HG03060 (cell line): ENCODE results near the gene ERN1.

Experiments
- ATAC-seq: cut with Tn5 transposase; IDR thresholded peaks from one replicate; pipeline ENCODE4 v1.9.1; 2021; ENCODE audit warnings: low read depth, moderate number of reproducible peaks; ENCODE audit not compliant: unreplicated experiment

The ERN1 gene

DNA sequence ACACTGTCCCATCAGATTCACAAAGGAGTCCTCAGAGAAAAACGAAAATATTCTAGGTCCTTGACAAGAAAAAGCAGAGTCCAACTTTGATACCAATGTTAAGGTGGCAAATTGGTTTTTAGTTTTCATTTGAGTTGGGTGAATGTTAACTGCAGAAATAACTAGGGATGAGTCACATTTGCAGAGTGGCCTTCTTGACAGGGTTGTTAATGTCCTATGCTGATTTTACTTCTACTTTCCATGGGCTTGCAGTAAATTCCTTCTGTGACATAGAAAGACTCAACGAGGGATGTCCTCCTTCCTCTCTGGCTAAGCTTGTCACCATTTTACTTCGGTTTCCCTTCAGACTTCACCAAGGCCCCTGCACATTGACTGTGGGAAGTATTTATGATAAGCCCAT is 62.3 kb downstream of the ERN1 start:
- no peak for ATAC-seq

DNA sequence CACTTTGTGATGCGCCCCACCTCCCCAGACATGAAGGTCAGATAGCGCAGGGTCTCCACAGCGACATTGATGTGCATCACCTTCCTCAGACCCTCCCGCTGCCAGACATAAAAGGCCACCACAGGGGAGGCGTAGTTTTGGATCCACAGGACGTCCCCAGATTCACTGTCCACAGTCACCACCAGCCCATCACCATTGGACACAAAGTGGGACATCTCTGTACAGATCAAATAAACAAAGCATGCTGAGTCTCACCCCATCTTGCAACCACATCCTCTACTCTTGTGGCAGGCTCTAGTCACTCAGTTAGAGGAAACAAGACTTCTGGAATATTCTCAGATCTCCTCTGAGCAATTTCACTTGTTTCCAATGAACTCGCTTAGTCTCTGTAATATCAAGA is 63.2 kb downstream of the ERN1 start:
- ATAC-seq: no peak

DNA sequence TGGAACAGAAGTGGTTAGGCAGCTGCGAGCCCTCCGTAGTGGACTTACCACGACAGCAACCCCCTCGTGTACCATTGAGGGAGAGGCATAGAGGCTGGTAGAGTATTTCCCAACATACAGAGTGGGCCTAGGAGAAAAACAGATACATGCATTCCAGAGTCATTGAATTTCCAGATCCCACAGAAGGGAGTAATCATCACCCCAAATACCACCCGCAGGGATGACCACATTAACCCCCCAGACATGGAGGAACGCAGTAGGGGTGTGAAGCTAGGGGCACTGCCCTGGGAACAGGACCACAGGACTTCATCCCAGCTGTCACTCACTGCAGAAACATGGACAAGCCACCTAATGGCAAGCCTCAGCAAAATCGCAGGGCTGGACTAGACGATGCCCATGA is 64.8 kb downstream of the ERN1 start:
- ATAC-seq: no peak

GRCh38 chr17:64064331-64064730 is 65.6 kb downstream of the ERN1 start:
- ATAC-seq: no peak

- no peak for ATAC-seq
Observed at GRCh38 chr17:64063766-64064224, 66.1 kb downstream of the ERN1 start.

DNA sequence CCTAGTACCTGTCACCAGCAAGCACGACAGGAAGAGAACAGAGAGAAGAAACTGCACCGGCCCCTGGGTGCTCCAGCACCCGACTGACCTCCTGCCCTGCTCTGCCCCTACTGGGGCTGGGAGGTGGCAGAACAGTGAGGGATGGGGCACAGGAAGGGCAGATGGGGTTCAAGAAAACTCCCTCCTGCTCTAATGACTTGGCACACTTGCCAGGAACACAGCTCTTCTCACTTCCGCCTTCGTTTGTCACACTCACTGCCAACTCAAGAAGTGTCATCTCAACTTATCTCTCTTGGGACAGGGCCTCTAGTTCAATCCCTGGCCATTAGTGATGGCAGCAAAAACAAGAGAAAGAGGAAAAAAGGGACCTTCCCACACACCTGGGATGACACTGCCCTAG is 66.9 kb downstream of the ERN1 start:
- no peak for ATAC-seq

DNA sequence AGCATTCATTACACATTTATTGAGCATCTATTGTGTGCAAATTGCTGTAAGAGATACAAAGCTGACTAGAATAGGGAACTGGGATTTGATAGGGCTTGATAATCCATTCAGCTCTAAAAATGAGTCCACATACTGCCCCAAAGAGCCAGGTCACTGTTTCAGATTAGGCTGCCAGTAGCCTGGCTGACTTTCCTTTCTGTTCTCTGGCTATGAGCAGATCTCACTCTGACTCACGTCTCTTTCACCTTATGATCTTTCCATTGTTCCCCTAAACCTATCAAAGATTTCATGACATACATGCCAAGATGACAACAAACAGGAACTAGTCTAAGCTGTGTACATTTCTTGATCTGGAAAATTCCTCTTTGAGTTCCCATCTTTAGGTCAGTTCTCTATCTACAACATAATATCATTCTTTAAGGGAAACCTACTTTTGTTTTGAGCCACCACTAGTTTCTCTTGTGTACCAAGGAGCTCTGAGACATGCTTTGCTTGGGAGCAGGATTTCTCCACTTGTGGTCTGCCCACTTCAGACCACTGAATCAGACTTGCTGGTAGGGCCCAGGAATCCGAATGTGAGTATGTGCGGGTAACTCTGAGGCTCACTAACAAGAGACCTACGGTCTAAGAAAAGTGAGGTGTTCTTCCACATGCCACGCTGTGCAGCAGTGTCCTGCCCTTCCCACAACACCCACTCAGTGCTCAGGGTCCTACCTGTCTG is 68.6 kb downstream of the ERN1 start:
- ATAC-seq: peak; percentile 34

DNA sequence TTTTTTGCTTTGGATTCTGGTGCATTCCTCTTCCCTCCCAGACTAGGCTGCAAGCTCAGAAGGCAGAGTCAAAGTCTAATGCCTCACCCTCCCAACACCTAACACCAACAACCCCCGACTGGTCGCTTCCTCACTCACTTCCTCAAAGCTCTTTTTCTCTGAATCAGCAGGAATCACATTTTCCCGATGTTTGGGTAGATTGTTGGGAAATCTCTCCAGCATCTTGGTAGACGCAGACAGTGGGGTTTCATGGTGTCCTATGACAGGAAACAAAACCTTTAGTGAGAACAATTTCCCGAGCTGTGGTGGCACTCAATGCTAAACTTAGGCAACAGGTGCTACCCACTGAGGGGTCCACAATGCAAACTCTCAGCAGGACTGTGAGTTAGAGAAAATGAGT is 69.6 kb downstream of the ERN1 start:
- ATAC-seq: no peak

DNA sequence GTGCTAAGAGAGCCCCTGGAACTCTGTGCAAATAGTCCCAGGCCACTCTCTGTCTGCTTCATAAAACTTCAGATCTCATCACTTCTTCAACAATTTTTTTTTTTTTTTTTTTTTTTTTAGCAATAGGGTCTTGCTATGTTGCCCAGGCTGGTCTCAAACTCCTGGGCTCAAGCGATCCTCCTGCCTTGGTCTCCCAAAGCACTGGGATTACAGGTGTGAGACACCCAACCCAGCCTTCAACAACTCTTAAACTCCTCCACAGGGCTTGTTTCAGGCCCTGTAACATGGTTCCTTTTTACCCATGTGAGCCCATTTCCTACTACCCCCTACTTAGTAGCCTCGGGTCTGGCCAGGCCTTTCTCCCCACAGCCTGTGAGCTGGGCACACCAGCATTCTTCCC is 70.2 kb downstream of the ERN1 start:
- no peak for ATAC-seq

GRCh38 chr17:64058621-64059020 is 71.3 kb downstream of the ERN1 start:
- ATAC-seq: no peak

- ATAC-seq: no peak
Observed at GRCh38 chr17:64057701-64058263, 72.2 kb downstream of the ERN1 start.

GRCh38 chr17:64056269-64057005 is 73.5 kb downstream of the ERN1 start:
- peak; percentile 42 for ATAC-seq

DNA sequence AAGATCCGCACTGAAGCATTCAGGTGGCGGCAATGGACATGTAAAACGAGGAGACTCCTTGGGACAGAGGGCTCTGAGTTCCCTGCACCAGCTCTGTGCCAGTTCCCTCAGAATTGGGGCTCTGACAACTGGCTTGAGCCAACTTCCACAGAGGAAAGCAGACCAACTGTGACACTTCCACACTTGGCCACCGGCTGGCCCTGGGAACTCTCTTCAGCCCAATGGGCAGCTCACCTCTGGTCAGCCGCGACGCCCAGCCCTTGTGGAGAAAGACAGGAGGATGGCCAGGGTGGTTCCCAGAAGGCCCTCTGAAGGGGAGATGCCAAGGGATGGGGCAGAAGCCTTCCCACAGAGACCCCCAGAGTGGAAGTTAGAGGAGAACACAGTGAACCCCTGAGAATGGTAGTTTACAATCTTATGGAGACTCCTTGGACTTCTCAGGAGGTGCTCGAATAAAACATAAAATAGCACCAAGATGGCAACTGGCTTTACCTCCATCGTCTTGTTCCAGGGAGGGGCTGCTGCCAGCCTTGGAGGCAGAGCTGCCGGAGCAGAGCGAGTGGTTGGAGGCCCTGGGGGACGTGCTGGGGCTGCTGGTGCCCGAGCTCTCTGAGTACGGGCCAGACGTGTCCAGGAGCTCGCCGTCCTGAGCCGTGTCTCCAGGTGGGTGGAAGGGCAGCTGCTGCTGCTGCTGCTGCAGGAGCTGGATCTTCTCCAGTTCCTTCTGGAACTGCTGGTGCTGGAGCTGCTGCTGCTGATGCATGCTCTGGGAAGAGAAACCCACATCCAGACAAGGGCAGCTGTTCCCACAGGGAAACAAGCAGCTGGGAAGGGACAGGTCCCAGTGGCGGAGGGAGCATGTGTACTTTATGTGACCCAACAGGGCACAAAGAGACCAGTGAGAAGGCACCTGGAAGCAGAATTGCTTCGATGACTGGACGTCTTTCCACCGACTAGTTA is 74.5 kb downstream of the ERN1 start:
- no peak for ATAC-seq

DNA sequence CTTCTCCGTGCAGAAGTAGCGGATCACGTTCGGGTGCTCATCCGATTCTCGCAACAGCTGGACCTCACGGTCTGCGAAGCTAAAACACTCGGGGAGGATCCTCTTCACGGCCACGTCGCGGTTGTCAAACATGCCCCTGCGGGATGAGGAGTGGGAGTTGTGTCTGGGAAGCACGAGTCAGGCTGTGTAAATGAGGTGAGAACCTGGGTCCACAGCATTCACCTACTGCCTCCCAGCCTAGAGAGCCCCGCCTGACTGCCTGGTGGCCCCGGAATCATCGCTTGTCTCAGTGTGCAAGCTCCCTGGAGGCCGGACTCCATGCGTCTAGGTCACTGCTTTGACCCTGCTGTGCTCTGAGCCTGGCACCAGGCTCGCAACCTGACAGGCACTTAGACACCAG is 75.6 kb downstream of the ERN1 start:
- no peak for ATAC-seq

GRCh38 chr17:64053101-64053500 is 76.8 kb downstream of the ERN1 start:
- ATAC-seq: no peak

DNA sequence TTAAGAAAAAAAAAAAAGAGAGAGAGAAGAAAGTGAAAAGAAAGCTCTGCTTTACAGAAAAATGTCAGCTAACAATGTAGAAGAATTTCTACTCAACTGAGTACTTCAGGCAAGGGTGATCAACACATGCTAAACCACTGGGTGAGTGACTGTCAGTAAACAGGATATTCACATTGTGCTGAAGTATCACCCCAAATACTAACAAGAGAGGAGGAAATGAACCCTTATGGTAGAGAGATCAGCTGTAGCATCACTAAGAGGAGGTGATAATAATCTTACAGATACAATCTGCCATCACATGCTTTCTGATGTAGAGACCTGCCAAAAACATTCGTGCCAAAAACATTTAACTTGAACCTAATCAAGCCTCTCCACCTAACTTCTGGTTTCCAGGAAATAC is 78.8 kb downstream of the ERN1 start:
- no peak for ATAC-seq

- ATAC-seq: no peak
Observed at GRCh38 chr17:64048805-64049204, 81.1 kb downstream of the ERN1 start.

DNA sequence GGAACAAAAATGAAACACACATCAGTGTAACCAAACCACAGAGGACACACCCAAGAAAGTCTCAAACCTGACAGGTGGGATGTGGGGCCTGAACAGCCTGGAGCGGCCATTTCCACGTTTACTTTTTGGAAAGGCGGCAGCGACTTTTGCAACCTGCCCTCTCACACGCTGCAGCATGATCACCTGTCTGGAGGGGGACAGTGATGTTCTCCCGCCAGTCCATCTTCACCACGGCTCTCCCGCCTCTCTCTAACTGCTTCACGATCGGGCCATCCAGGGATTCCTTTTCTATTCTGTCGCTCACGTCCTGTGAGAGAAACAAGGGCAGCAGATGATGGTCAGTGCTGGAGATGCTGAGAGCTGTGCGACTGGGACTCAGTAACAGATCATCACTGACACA is 84.8 kb downstream of the ERN1 start:
- no peak for ATAC-seq

DNA sequence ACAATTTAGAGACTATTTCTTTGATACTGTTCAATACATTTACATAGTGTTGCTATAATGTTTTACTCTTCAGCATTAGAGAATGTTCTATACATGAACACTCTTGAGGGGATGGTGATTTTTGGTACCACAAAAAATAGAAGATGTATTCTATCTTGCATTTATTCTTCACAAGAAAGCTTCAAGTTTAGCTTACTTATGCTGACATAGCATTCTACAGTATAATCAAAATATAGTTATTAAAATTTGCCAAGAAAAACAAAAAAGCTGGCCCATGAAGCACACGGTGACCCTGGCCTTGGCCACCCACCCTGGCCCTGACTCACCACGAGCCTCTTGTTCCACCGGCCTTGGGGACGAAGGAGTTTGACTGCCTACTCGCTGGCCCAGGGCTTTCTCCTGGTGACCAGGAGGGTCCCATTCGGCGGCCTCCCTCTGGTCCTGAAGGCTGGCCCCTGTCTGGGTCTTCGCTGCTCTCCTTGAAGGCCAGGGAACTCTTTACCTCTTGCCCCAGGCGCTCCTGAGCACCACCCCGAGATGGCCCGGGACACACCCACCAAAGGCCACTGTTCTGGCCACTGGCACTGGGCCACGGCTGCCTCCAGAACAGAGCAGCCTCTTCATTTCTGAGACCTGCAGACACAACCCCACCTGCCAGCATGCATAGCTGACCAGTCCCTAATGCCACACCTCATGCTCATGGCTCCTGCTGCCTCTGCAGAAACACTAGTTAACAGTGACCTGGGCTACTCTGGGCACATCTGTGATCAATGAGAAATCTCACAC is 87.1 kb downstream of the ERN1 start:
- no peak for ATAC-seq

DNA sequence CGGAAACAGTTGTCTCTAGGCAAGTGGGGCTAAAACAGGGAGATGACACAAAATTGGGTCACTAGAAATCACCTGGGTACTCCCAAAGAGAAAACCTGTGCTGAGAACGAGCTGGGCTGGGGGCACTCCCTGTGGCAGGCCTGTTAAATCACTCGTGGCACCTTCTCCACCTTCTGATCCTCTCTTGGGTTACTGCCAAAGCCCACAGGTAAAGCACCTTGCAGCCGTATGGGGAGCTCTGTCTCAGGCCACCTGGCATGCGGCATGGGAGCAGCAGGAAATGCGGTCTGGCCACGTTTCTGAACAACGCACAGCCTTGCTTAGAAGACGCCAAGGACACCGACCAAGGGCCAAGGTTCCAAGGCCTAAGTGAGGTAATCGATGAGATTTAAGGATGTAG is 88.0 kb downstream of the ERN1 start:
- no peak for ATAC-seq
